H1 (cell line): ENCODE measurements around the gene PNMA8C. TPM values are rescaled to one million over a fixed set of nuclear protein-coding genes. Genes with fewer than 3 reads are reported as not detected.

Experiments used
- CTCF ChIA-PET: fragments of 300-600 bp; sonication (Branson Sonifier 250); formaldehyde crosslinking; loops from one replicate; lab custom pipeline; 2021; ENCODE audit not compliant: partially characterized antibody; lab: Charles Lee
- POLR2A ChIA-PET: fragments of 300-600 bp; sonication (Branson Sonifier 250); formaldehyde crosslinking; loops from one replicate; lab custom pipeline; 2021; ENCODE audit warnings: inconsistent platforms; ENCODE audit not compliant: partially characterized antibody; lab: Charles Lee
- DNase-seq, 2 experiments: peaks; one replicate each; pipeline versions ENCODE4 v3.0.0 to v3.0.0-alpha.2; 2010 to 2022; ENCODE audit warnings: low spot score in 2 of 2, low read depth in 1 of 2, mixed read lengths in 1 of 2
- FAIRE-seq: peaks from 2 replicates; lab custom pipeline; 2011; peaks lifted over from hg19 to GRCh38; lab: Jason Lieb, UNC
- H2AFZ ChIP-seq: 2 replicates; pipeline ENCODE4 v1.8.1; 2012; ENCODE audit warnings: low read length, inconsistent platforms
- H2AK5ac ChIP-seq: 2 replicates; pipeline ENCODE4 v1.6.1; 2013; ENCODE audit warnings: low read depth, low read length
- H2BK120ac ChIP-seq: replicated peaks from 2 replicates; pipeline ENCODE3; 2013; ENCODE audit warnings: low read depth, low read length, inconsistent platforms
- H2BK12ac ChIP-seq: 2 replicates; pipeline ENCODE4 v1.6.1; 2013; ENCODE audit warnings: low read depth, low read length
- H2BK15ac ChIP-seq: 2 replicates; pipeline ENCODE4 v1.6.1; 2013; ENCODE audit warnings: low read length
- H2BK20ac ChIP-seq: 2 replicates; pipeline ENCODE4 v1.6.1; 2013; ENCODE audit warnings: low read length
- H2BK5ac ChIP-seq: 2 replicates; pipeline ENCODE4 v1.6.1; 2013; ENCODE audit warnings: low read depth, low read length
- H3K14ac ChIP-seq: 2 replicates; pipeline ENCODE4 v1.6.1; 2013; ENCODE audit warnings: inconsistent platforms; ENCODE audit not compliant: insufficient read length
- H3K18ac ChIP-seq: 2 replicates; pipeline ENCODE4 v1.6.1; 2013; ENCODE audit warnings: low read length; ENCODE audit errors: extremely low read depth
- H3K23ac ChIP-seq: 2 replicates; pipeline ENCODE4 v1.6.1; 2013; ENCODE audit warnings: inconsistent platforms; ENCODE audit not compliant: insufficient read length
- H3K23me2 ChIP-seq: 2 replicates; pipeline ENCODE4 v1.6.1; 2013; ENCODE audit warnings: low read depth, low read length
- H3K27ac ChIP-seq: 2 replicates; pipeline ENCODE4 v1.6.1; 2011; ENCODE audit warnings: low read depth, low read length, inconsistent platforms
- H3K27me3 ChIP-seq, 4 experiments: replicated peaks in 1 of 4; 1 replicate in 1 of 4; 2 replicates in 3 of 4; pipeline versions ENCODE4 v1.6.1 to v1.8.1; 2011 to 2013; ENCODE audit warnings: low read length in 3 of 4, mild to moderate bottlenecking in 3 of 4, inconsistent platforms in 2 of 4, mixed read lengths in 2 of 4, moderate library complexity in 1 of 4; ENCODE audit not compliant: control insufficient read depth in 3 of 4, insufficient read depth in 3 of 4; ENCODE audit errors: extremely low read depth in 1 of 4
- H3K36me3 ChIP-seq, 4 experiments: 2 replicates each; pipeline versions ENCODE4 v1.6.1 to v1.8.1; 2011 to 2013; ENCODE audit warnings: mild to moderate bottlenecking in 4 of 4, low read length in 3 of 4, moderate library complexity in 2 of 4, control low read depth in 1 of 4, inconsistent platforms in 1 of 4; ENCODE audit not compliant: insufficient read depth in 4 of 4, control insufficient read depth in 2 of 4
- H3K4ac ChIP-seq: replicated peaks from 2 replicates; pipeline ENCODE3; 2013; ENCODE audit warnings: low read length, low read depth, mixed read lengths, inconsistent platforms; ENCODE audit not compliant: insufficient read length
- H3K4me1 ChIP-seq, 4 experiments: replicated peaks in 1 of 4; 1 replicate in 1 of 4; 2 replicates in 3 of 4; pipeline versions ENCODE4 v1.6.1 to v1.8.1; 2011 to 2013; ENCODE audit warnings: low read length in 3 of 4, inconsistent platforms in 2 of 4, mixed read lengths in 1 of 4; ENCODE audit not compliant: insufficient read depth in 4 of 4, control insufficient read depth in 3 of 4
- H3K4me2 ChIP-seq, 2 experiments: 2 replicates each; pipeline versions ENCODE4 v1.6.1 to v1.8.1; 2011 to 2013; ENCODE audit warnings: low read depth in 2 of 2, low read length in 2 of 2, control low read depth in 1 of 2, inconsistent platforms in 1 of 2, mild to moderate bottlenecking in 1 of 2; ENCODE audit not compliant: insufficient read depth in 1 of 2
- H3K4me3 ChIP-seq, 4 experiments: fragments of 200-600, 300-600 bp in 1 of 4; sonication (generic), shearing (Covaris generic), sonication (Bioruptor Twin) in 1 of 4; 2 replicates each; pipeline versions ENCODE4 v1.5.1 to v1.8.1; 2011 to 2016; ENCODE audit warnings: low read length in 4 of 4, low read depth in 3 of 4, control low read depth in 2 of 4, inconsistent platforms in 2 of 4, mild to moderate bottlenecking in 2 of 4, mixed read lengths in 1 of 4, moderate library complexity in 1 of 4; ENCODE audit not compliant: insufficient read depth in 2 of 4; ENCODE audit errors: extremely low read depth in 1 of 4
- H3K56ac ChIP-seq: replicated peaks from 2 replicates; pipeline ENCODE3; 2013; ENCODE audit warnings: low read depth, mild to moderate bottlenecking, mixed read lengths, low read length, inconsistent platforms; ENCODE audit not compliant: insufficient read length
- H3K79me1 ChIP-seq: 2 replicates; pipeline ENCODE4 v1.6.1; 2013; ENCODE audit warnings: low read depth, low read length, control low read depth
- H3K79me2 ChIP-seq, 2 experiments: 2 replicates each; pipeline versions ENCODE4 v1.6.1 to v1.8.1; 2012 to 2013; ENCODE audit warnings: low read length in 2 of 2, mild to moderate bottlenecking in 2 of 2, inconsistent platforms in 1 of 2; ENCODE audit not compliant: insufficient read depth in 2 of 2, control insufficient read depth in 1 of 2
- H3K9ac ChIP-seq, 4 experiments: replicated peaks in 1 of 4; 1 replicate in 1 of 4; 2 replicates in 3 of 4; pipeline versions ENCODE4 v1.6.1 to v1.8.1; 2011 to 2013; ENCODE audit warnings: low read depth in 3 of 4, low read length in 3 of 4, control low read depth in 2 of 4, mild to moderate bottlenecking in 2 of 4, moderate library complexity in 2 of 4, inconsistent platforms in 1 of 4; ENCODE audit errors: extremely low read depth in 1 of 4
- H3K9me3 ChIP-seq, 2 experiments: 2 replicates each; pipeline versions ENCODE4 v1.6.1 to v1.8.1; 2012 to 2013; ENCODE audit warnings: mild to moderate bottlenecking in 2 of 2, moderate library complexity in 2 of 2, control low read depth in 1 of 2, inconsistent platforms in 1 of 2, low read depth in 1 of 2, low read length in 1 of 2, mixed read lengths in 1 of 2; ENCODE audit not compliant: insufficient read depth in 2 of 2
- H4K20me1 ChIP-seq, 2 experiments: replicated peaks in 1 of 2; 2 replicates each; pipeline versions ENCODE3 to v1.8.1; 2011 to 2013; ENCODE audit warnings: inconsistent platforms in 2 of 2, low read length in 2 of 2, mild to moderate bottlenecking in 1 of 2; ENCODE audit not compliant: insufficient read depth in 2 of 2, control insufficient read depth in 1 of 2
- H4K5ac ChIP-seq: 2 replicates; pipeline ENCODE4 v1.6.1; 2013; ENCODE audit warnings: low read length, low read depth, mixed read lengths, inconsistent platforms; ENCODE audit not compliant: insufficient read length
- H4K8ac ChIP-seq: 2 replicates; pipeline ENCODE4 v1.8.0; 2013; ENCODE audit warnings: mild to moderate bottlenecking, moderate library complexity, low read length, inconsistent platforms; ENCODE audit not compliant: insufficient read depth; ENCODE audit errors: extremely low read depth
- H4K91ac ChIP-seq: replicated peaks from 2 replicates; pipeline ENCODE3; 2013; ENCODE audit warnings: low read length, mixed read lengths, inconsistent platforms; ENCODE audit not compliant: insufficient read length
- ASH2L ChIP-seq: fragments of 200-600, 300-600 bp; sonication (generic); IDR thresholded peaks from one replicate; pipeline ENCODE4 v1.7.1; 2017; ENCODE audit warnings: low read length
- CTCF ChIP-seq, 3 experiments: IDR thresholded peaks; 1 replicate in 2 of 3; 2 replicates in 1 of 3; pipeline versions ENCODE4 v1.5.1 to v1.6.1; 2011; ENCODE audit warnings: low read length in 3 of 3, mild to moderate bottlenecking in 3 of 3, inconsistent platforms in 2 of 3, low read depth in 1 of 3, moderate library complexity in 1 of 3; ENCODE audit not compliant: insufficient read depth in 1 of 3; ENCODE audit errors: control extremely low read depth in 1 of 3
- EP300 ChIP-seq, 2 experiments: IDR thresholded peaks; 1 replicate in 1 of 2; 2 replicates in 1 of 2; pipeline ENCODE4 v1.6.1; 2011 to 2012; ENCODE audit warnings: low read depth in 2 of 2, low read length in 2 of 2, mild to moderate bottlenecking in 2 of 2, borderline replicate concordance in 1 of 2, inconsistent platforms in 1 of 2, moderate library complexity in 1 of 2
- NRF1 ChIP-seq: IDR thresholded peaks from 2 replicates; pipeline ENCODE4 v1.6.1; 2011; ENCODE audit warnings: mild to moderate bottlenecking, low read depth, low read length, improper control_type of control experiment
- PHF8 ChIP-seq: fragments of 200-600 bp; sonication (generic); conservative IDR thresholded peaks from 2 replicates; pipeline ENCODE4 v1.7.1; 2012; ENCODE audit warnings: low read depth, mild to moderate bottlenecking, inconsistent platforms, low read length, moderate library complexity
- RNF2 ChIP-seq: fragments of 200-900, 300-1000 bp; sonication (generic); IDR thresholded peaks from 2 replicates; pipeline ENCODE4 v1.7.1; 2016; ENCODE audit warnings: borderline replicate concordance, low read depth, mild to moderate bottlenecking, antibody characterized with exemption, low read length; ENCODE audit not compliant: poor library complexity, severe bottlenecking; ENCODE audit errors: missing control alignments
- SIX5 ChIP-seq: IDR thresholded peaks from 2 replicates; pipeline ENCODE4 v1.6.1; 2011; ENCODE audit warnings: mild to moderate bottlenecking, low read depth, low read length
- SP2 ChIP-seq: IDR thresholded peaks from 2 replicates; pipeline ENCODE4 v1.6.1; 2012; ENCODE audit warnings: mild to moderate bottlenecking, low read length, inconsistent platforms
- SP4 ChIP-seq: IDR thresholded peaks from 2 replicates; pipeline ENCODE4 v1.6.1; 2012; ENCODE audit warnings: low read length, inconsistent platforms
- WGBS, 2 experiments: shearing (Covaris generic) in 1 of 2; methylation state at CpG; one replicate each; pipeline versions ENCODE4 v1.1.6 to v1.1.7; 2013 to 2015; ENCODE audit warnings: low lambda C conversion rate in 2 of 2, mixed read lengths in 2 of 2, inconsistent platforms in 1 of 2, low coverage in 1 of 2, missing lambda C conversion rate in 1 of 2; ENCODE audit not compliant: insufficient replicate concordance in 2 of 2, insufficient coverage in 1 of 2, insufficient read length in 1 of 2; ENCODE audit errors: extremely low coverage in 1 of 2, missing lambda C conversion rate in 1 of 2; 5-methylcytosine and 5-hydroxymethylcytosine counted together
- polyA plus RNA-seq, 7 experiments: library from polyadenylated mRNA; depleted of rRNA in 3 of 7; stranded (reverse) in 5 of 7; unstranded in 2 of 7; fragments of >200 nt in 5 of 7; fragments of 200-250 nt in 2 of 7; gene quantifications; 1 replicate in 5 of 7; 2 replicates in 1 of 7; 4 replicates in 1 of 7; pipeline versions ENCODE4 v1.2.1 to v1.2.3, GENCODE V29; 2011 to 2013; ENCODE audit warnings: missing spikeins in 2 of 7, mixed read lengths in 2 of 7
- total RNA-seq: library from RNA; stranded (reverse); fragmentation: NEBNext Ultra II Directional; extraction: Animal tissue kit (Norgen Biotek cat#: 25700); gene quantifications from 2 replicates; pipeline ENCODE4 v1.2.1, GENCODE V29; 2021

Gene PNMA8C
- total and polyA plus RNA-seq, 2 of the 8 experiments (the other 6 are each of a cell fraction or from before 2014, with no cell fraction given): 0.53 to 1.8 TPM

GRCh38 chr19:46469541-46470185 is 40.9 kb upstream of the PNMA8C start:
- H3K9ac ChIP-seq: no peak overlapping the region
- H3K18ac ChIP-seq: no peak overlapping the region
- no peak overlapping the region for H2BK5ac ChIP-seq
- H3K23ac ChIP-seq: no peak overlapping the region
- CTCF ChIA-PET: interaction anchor here (1.0 to 3.0 kb wide), 5 partner anchors 13 to 74 kb away, joined by 3 to 8 read pairs (median 5); no protein-coding TSS in a partner anchor
- H2AK5ac ChIP-seq: no peak overlapping the region
- H3K79me1 ChIP-seq: no peaks in the 10 kb centered on the region; the same call in 1 of the 2 replicates
- no peak overlapping the region for H4K8ac ChIP-seq
- WGBS, 2 experiments: 92% methylated on average over 17 of the region's 18 CpGs; no CpG with 5 or more reads in 1 of the 2 experiments
- H2BK120ac ChIP-seq: no peak overlapping the region
- no peak overlapping the region for H3K27ac ChIP-seq
- no peak overlapping the region for H3K14ac ChIP-seq
- no peak overlapping the region for H2BK15ac ChIP-seq
- H3K79me2 ChIP-seq: peaks cover 0 to 9% of the 10 kb centered on the region in 2 experiments; a peak in 1 of 4 replicates
- POLR2A ChIA-PET: interaction anchor here (1.2 kb wide), 1 partner anchor 13 kb away, joined by 4 read pairs; no protein-coding TSS in a partner anchor
- no peak overlapping the region for H4K91ac ChIP-seq
- H3K4me2 ChIP-seq: no peak overlapping the region; a peak in 1 of 4 replicates
- peaks cover 0 to 7% (median 3%) of the 10 kb centered on the region in 4 experiments; a peak in 4 of 7 replicates for H3K4me1 ChIP-seq
- H3K9me3 ChIP-seq: no peaks in the 10 kb centered on the region
- peaks cover 0 to 19% (median 11%) of the 10 kb centered on the region in 4 experiments; a peak in 6 of 8 replicates for H3K36me3 ChIP-seq
- no peak overlapping the region for H4K5ac ChIP-seq
- H2BK20ac ChIP-seq: no peak overlapping the region
- H2BK12ac ChIP-seq: no peak overlapping the region
- H3K4me3 ChIP-seq: no peak overlapping the region; a peak in 1 of 8 replicates
- DNase-seq (no peak), FAIRE-seq (no peak)
- H3K27me3 ChIP-seq: peaks cover 0 to 7% (median 0%) of the 10 kb centered on the region in 4 experiments; a peak in 3 of 7 replicates
- H3K23me2 ChIP-seq: peaks cover 9% of the 10 kb centered on the region
- H3K56ac ChIP-seq: no peak overlapping the region
- no peak overlapping the region for H2AFZ ChIP-seq
- no peak overlapping the region for H3K4ac ChIP-seq
- H4K20me1 ChIP-seq: no peaks in the 10 kb centered on the region
- TF ChIP-seq SP4 (no peak), ASH2L (no peak), SIX5 (no peak), EP300 (IDR thresholded peaks at IDR 0.05; ENCODE audit: borderline replicate concordance in 1 of 2, low read depth in 2 of 2, low read length in 2 of 2) (no peak), RNF2 (no peak), SP2 (no peak), CTCF (IDR thresholded peaks at IDR 0.05; ENCODE audit: control extremely low read depth in 1 of 3, insufficient read depth in 1 of 3, low read depth in 1 of 3, low read length in 3 of 3) (no peak), NRF1 (no peak), PHF8 (no peak)
